K562 (cell line): ENCODE results near the gene JMJD1C. TPM values are rescaled to one million over a fixed set of nuclear protein-coding genes. Genes with fewer than 3 reads are reported as not detected.
A peak's percentile ranks its signal among the peaks of the same experiment; 100 is the strongest.

ENCODE experiments used
- DIDO1 ChIP-seq: fragments of 450-650 bp; IDR thresholded peaks from 2 replicates; pipeline ENCODE4 v1.6.1; 2016; ENCODE audit warnings: low read depth, missing biosample characterization, missing genetic modification characterization
- EP300 ChIP-seq: IDR thresholded peaks from 2 replicates; pipeline ENCODE4 v1.6.1; 2012; ENCODE audit warnings: low read length, improper control_type of control experiment
- ETS1 ChIP-seq: conservative IDR thresholded peaks from 2 replicates; pipeline ENCODE4 v1.6.1; 2011; ENCODE audit warnings: low read depth, mild to moderate bottlenecking, low read length; ENCODE audit not compliant: control insufficient read depth
- FOXK1 ChIP-seq: sonication (generic); formaldehyde crosslinking; IDR thresholded peaks from 2 replicates; pipeline ENCODE4 v1.8.0; 2022; ENCODE audit warnings: missing genetic modification reagents, mild to moderate bottlenecking, borderline replicate concordance
- HSF4 ChIP-seq: fragments of 250-450 bp; sonication (Bioruptor Pico); IDR thresholded peaks from 2 replicates; pipeline ENCODE4 v2.1.2; 2022; ENCODE audit warnings: mild to moderate bottlenecking, moderate library complexity, borderline replicate concordance
- JUND ChIP-seq, 2 experiments: IDR thresholded peaks; 2 replicates in 1 of 2; 3 replicates in 1 of 2; pipeline ENCODE4 v1.6.1; 2011; ENCODE audit warnings: borderline replicate concordance in 2 of 2, low read depth in 2 of 2, low read length in 2 of 2, improper control_type of control experiment in 1 of 2, missing biosample characterization in 1 of 2, missing genetic modification characterization in 1 of 2, missing genetic modification reagents in 1 of 2
- KDM5B ChIP-seq: fragments of 200-600 bp; sonication (generic); IDR thresholded peaks from 2 replicates; pipeline ENCODE4 v1.6.1; 2012; ENCODE audit warnings: low read depth, mild to moderate bottlenecking, moderate library complexity, low read length, control low read depth, inconsistent platforms; ENCODE audit not compliant: insufficient replicate concordance
- PCBP1 ChIP-seq: fragments of 200-400 bp; formaldehyde crosslinking; IDR thresholded peaks from 2 replicates; pipeline ENCODE4 v1.6.1; 2018; ENCODE audit warnings: mild to moderate bottlenecking, low read depth, low read length; ENCODE audit not compliant: poor library complexity, severe bottlenecking
- RREB1 ChIP-seq: fragments of 250-450 bp; sonication (Bioruptor Pico); IDR thresholded peaks from 2 replicates; pipeline ENCODE4 v1.4.0; 2020
- SLC30A9 ChIP-seq: fragments of 250-450 bp; sonication (Bioruptor Pico); IDR thresholded peaks from 2 replicates; pipeline ENCODE4 v1.8.0; 2022; ENCODE audit warnings: mild to moderate bottlenecking, moderate library complexity
- TFAP4 ChIP-seq: sonication (generic); formaldehyde crosslinking; IDR thresholded peaks from 2 replicates; pipeline ENCODE4 v1.8.0; 2022; ENCODE audit warnings: missing genetic modification reagents, mild to moderate bottlenecking, moderate library complexity, borderline replicate concordance
- TOE1 ChIP-seq, 2 experiments: fragments of 450-650 bp in 1 of 2; sonication (generic) in 1 of 2; formaldehyde crosslinking in 1 of 2; IDR thresholded peaks; 2 replicates each; pipeline versions ENCODE4 v1.7.1 to v1.8.0; 2016 to 2022; ENCODE audit warnings: borderline replicate concordance in 2 of 2, mild to moderate bottlenecking in 2 of 2, antibody characterized with exemption in 1 of 2, inconsistent platforms in 1 of 2, low read depth in 1 of 2, missing genetic modification reagents in 1 of 2, moderate library complexity in 1 of 2
- TRIM24 ChIP-seq, 2 experiments: fragments of 450-650 bp; IDR thresholded peaks; 2 replicates each; pipeline ENCODE4 v1.6.1; 2016
- VEZF1 ChIP-seq: fragments of 200-800 bp; sonication (Bioruptor generic); IDR thresholded peaks from 2 replicates; pipeline ENCODE4 v1.6.1; 2017; ENCODE audit warnings: missing genetic modification characterization, missing compliant biosample characterization
- ZNF316 ChIP-seq: fragments of 450-650 bp; IDR thresholded peaks from 2 replicates; pipeline ENCODE4 v1.6.1; 2016
- ZNF445 ChIP-seq: fragments of 250-450 bp; sonication (Bioruptor Pico); IDR thresholded peaks from 2 replicates; pipeline ENCODE4 v1.4.0; 2020; ENCODE audit warnings: low read depth, mild to moderate bottlenecking, moderate library complexity
- polyA plus RNA-seq, 8 experiments: library from polyadenylated mRNA; depleted of rRNA in 4 of 8; stranded (reverse) in 5 of 8; unstranded in 3 of 8; fragments of >200 nt; fragmentation: Nextera tagmentation in 2 of 8; fragmentation: Illumina TruSeq in 1 of 8; extraction: Ambion mirVana in 2 of 8; extraction: Trizol in 1 of 8; gene quantifications; 2 replicates each; pipeline versions ENCODE4 v1.2.1 to v1.2.3, GENCODE V29; 2011 to 2014; ENCODE audit warnings: inconsistent platforms in 1 of 8, missing spikeins in 1 of 8
- total RNA-seq, 7 experiments: library from RNA; depleted of rRNA in 6 of 7; stranded (reverse); fragments of >200 nt in 6 of 7; fragmentation: Illumina TruSeq in 2 of 7; extraction: Trizol in 2 of 7; gene quantifications; 2 replicates each; pipeline versions ENCODE4 v1.2.1 to v1.2.3, GENCODE V29; 2011 to 2021; ENCODE audit warnings: low replicate concordance in 1 of 7

Gene JMJD1C
- total and polyA plus RNA-seq, 9 of the 15 experiments (the other 6 are each of a cell fraction or from before 2014, with no cell fraction given), result 25.3 to 68.0 (median 47.2) TPM

- no peak for TF ChIP-seq RREB1 (CRISPR knock-in tag)
- no peak for TF ChIP-seq TFAP4
- peak; percentile 19; the same call in 1 of the 2 replicates for TF ChIP-seq ZNF316
- TF ChIP-seq SLC30A9 (CRISPR knock-in tag), result no peak
- peak; percentile 50; the same call in 1 of the 2 replicates for TF ChIP-seq JUND (IDR thresholded peaks at IDR 0.05; ENCODE audit: borderline replicate concordance, low read depth, low read length)
- no peak for TF ChIP-seq JUND (tag; IDR thresholded peaks at IDR 0.05; ENCODE audit: borderline replicate concordance, low read depth, low read length)
- TF ChIP-seq DIDO1 (tag), result no peak
- no peak for TF ChIP-seq VEZF1 (CRISPR knock-in tag)
- no peak for TF ChIP-seq PCBP1
- no peak for TF ChIP-seq KDM5B
- 0 out of 4 replicates have a peak, but pooled peaks of 1 of the 2 experiments have one; percentile 15 for TF ChIP-seq TRIM24 (IDR thresholded peaks at IDR 0.05)
- TF ChIP-seq TOE1 (IDR thresholded peaks at IDR 0.05; ENCODE audit: borderline replicate concordance), result no peak
- TF ChIP-seq TOE1 (CRISPR knock-in tag; IDR thresholded peaks at IDR 0.05; ENCODE audit: borderline replicate concordance, low read depth), result no peak
- TF ChIP-seq FOXK1 (CRISPR knock-in tag), result no peak
- no peak for TF ChIP-seq ETS1
- TF ChIP-seq ZNF445 (CRISPR knock-in tag), result no peak
- TF ChIP-seq EP300, result no peak
- no peak for TF ChIP-seq HSF4
Measured at GRCh38 chr10:63437116-63437949, 28.4 kb downstream of the JMJD1C start (continued).
